Large intestine (tissue), 3 donors: Measurements from ENCODE around the gene KRTAP10-7. TPM values are rescaled to one million over a fixed set of nuclear protein-coding genes. Genes with fewer than 3 reads are reported as not detected.
"Not testable (repeated sequence)": the region's sequence is repeated elsewhere in the genome, so short reads cannot be mapped to it uniquely, and the experiment has no call there.

Source experiments
- DNase-seq, 2 donors: peaks; one replicate each; pipeline versions ENCODE4 v3.0.0 to v3.0.0-alpha.2; 2013
- H3K27ac ChIP-seq: one replicate; pipeline ENCODE4 v1.5.1; 2013; ENCODE audit warnings: low read length
- H3K27me3 ChIP-seq: 2 replicates; pipeline ENCODE4 v1.6.1; 2013; ENCODE audit warnings: low read length; ENCODE audit not compliant: control insufficient read depth, insufficient read depth
- H3K36me3 ChIP-seq: 2 replicates; pipeline ENCODE4 v1.6.1; 2013; ENCODE audit warnings: low read length; ENCODE audit not compliant: control insufficient read depth, insufficient read depth
- H3K4me1 ChIP-seq: one replicate; pipeline ENCODE4 v1.6.1; 2013; ENCODE audit warnings: low read length; ENCODE audit not compliant: control insufficient read depth, insufficient read depth
- H3K4me3 ChIP-seq: one replicate; pipeline ENCODE4 v1.5.1; 2013; ENCODE audit warnings: low read length
- H3K9me3 ChIP-seq: one replicate; pipeline ENCODE4 v1.6.1; 2013; ENCODE audit warnings: mild to moderate bottlenecking, low read depth, low read length, moderate library complexity; ENCODE audit not compliant: control insufficient read depth
- WGBS: methylation state at CpG from one replicate; pipeline ENCODE4 v1.1.5; 2013; ENCODE audit warnings: low lambda C conversion rate; ENCODE audit not compliant: insufficient coverage; 5-methylcytosine and 5-hydroxymethylcytosine counted together
- polyA plus RNA-seq: library from polyadenylated mRNA; unstranded; fragments of 120-200 nt; gene quantifications from one replicate; pipeline ENCODE4 v1.2.1, GENCODE V29; 2013

Gene KRTAP10-7
- polyA plus RNA-seq, 1 donor = not detected

DNA sequence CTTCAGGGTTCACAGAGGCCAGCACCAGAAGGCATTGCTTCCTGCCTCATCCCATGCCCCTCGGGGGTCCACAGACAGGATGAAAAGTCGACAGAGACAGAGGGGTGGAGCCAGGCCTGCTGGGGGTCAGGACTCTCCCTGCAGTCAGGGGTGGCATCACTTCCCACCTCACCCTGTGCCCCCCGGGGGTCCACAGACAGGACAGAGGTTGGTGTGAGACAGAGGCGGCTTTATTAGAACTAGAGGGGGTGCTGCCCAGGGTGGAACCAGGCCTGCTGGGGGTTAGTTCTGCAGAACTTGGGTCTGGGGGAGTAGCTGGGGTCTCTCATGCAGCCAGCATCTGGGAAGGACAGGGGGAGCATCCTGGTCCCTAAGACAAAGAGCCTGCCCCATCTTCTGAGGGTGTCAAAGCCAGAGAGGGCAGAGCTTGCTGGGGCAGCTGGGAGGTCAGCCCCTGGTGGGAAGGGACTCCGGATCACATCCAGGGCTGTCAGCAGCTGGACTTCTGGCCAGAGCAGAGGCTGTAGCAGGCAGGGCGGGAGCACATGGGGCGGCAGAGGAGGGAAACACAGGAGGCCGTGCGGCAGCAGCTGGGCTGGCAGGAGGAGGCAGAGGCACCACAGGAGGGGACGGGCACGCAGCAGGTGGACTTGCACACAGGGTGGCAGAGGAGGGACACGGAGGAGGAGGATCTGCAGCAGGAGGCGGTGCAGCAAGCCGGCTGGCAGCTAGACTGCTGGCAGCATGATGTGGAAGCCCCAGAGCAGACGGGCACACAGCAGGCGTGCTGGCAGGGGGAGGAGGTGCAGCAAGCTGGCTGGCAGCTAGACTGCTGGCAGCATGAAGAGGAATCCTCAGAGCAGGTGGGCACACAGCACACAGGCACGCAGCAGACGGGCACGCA lies 9.2 kb upstream of the KRTAP10-7 start:
- no CpG with 5 or more reads among the region's 19 CpGs for WGBS
- not testable (repeated sequence) for H3K9me3 ChIP-seq, H3K36me3 ChIP-seq, H3K27ac ChIP-seq, H3K27me3 ChIP-seq, DNase-seq, H3K4me3 ChIP-seq, H3K4me1 ChIP-seq

DNA sequence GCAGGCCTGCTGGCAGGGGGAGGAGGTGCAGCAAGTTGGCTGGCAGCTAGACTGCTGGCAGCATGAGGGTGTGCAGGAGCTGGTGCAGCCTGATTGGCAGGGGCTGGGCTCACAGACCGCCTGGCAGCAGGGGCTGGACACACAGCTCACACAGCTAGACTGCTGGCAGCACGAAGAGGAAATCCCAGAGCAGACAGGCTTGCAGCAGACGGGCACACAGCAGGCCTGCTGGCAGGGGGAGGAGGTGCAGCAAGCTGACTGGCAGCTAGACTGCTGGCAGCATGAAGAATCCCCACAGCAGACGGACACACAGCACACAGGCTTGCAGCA lies 8.6 kb upstream of the KRTAP10-7 start:
- H3K27ac ChIP-seq, H3K36me3 ChIP-seq, H3K4me1 ChIP-seq, H3K4me3 ChIP-seq, H3K27me3 ChIP-seq, H3K9me3 ChIP-seq, DNase-seq: not testable (repeated sequence)
- WGBS = no CpG with 5 or more reads among the region's 4 CpGs

- H3K4me1 ChIP-seq = no peaks in the 10 kb centered on the region
- H3K9me3 ChIP-seq = no peaks in the 10 kb centered on the region
- no peak within 1 kb of the TSS for H3K27ac ChIP-seq
- H3K4me3 ChIP-seq = no peak within 1 kb of the TSS
- DNase-seq = no peak
- no peaks in the 10 kb centered on the region for H3K36me3 ChIP-seq
- H3K27me3 ChIP-seq = peaks cover 3% of the 10 kb centered on the region
- no CpG with 5 or more reads among the region's 33 CpGs for whole genome bisulfite sequencing
These were observed 7.7 kb upstream of the KRTAP10-7 start, which contains the start of gene KRTAP10-6 for GRCh38 chr21:44592446-44593311. Gene KRTAP10-6, minus strand, starts transcription at chr21:44592505. Its CDS starts 21 bp downstream, at chr21:44592484.

GRCh38 chr21:44593598-44594405 lies 6.6 kb upstream of the KRTAP10-7 start:
- 63% methylated on average over 1 of the region's 20 CpGs for WGBS
- H3K36me3 ChIP-seq = no peaks in the 10 kb centered on the region
- no peaks in the 10 kb centered on the region for H3K4me1 ChIP-seq
- H3K9me3 ChIP-seq = peaks cover under 1% of the 10 kb centered on the region
- DNase-seq = no peak
- no peak overlapping the region for H3K27ac ChIP-seq
- H3K4me3 ChIP-seq = no peak overlapping the region
- peaks cover 3% of the 10 kb centered on the region for H3K27me3 ChIP-seq

- no peaks in the 10 kb centered on the region for H3K36me3 ChIP-seq
- 93% methylated on average over 3 of the region's 12 CpGs for WGBS
- DNase-seq = no peak
- no peak overlapping the region for H3K4me3 ChIP-seq
- H3K27ac ChIP-seq = no peak overlapping the region
- no peaks in the 10 kb centered on the region for H3K4me1 ChIP-seq
- peaks cover 3% of the 10 kb centered on the region for H3K27me3 ChIP-seq
- H3K9me3 ChIP-seq = peaks cover 3% of the 10 kb centered on the region
These were observed 5.9 kb upstream of the KRTAP10-7 start for GRCh38 chr21:44594406-44594916.

DNA sequence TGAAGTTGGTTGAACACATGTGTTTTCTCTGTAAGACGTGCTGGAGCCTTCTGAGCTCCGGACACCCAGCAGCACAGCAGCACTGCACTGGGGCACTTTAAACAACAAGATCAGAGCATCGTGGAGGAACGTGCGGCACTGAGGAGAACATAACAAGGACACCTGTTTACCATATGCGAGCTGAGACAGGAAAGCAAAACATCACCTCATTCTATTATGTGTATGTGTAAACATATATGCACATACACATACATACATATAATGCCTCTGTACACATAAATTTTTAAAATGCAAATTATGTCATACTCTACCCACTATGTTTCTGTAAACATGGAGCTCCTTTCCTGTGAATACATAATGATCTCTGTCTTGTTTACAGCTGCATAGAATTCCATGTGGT lies 4.9 kb upstream of the KRTAP10-7 start:
- no CpG with 5 or more reads among the region's 6 CpGs for WGBS
- no peak for DNase-seq

DNA sequence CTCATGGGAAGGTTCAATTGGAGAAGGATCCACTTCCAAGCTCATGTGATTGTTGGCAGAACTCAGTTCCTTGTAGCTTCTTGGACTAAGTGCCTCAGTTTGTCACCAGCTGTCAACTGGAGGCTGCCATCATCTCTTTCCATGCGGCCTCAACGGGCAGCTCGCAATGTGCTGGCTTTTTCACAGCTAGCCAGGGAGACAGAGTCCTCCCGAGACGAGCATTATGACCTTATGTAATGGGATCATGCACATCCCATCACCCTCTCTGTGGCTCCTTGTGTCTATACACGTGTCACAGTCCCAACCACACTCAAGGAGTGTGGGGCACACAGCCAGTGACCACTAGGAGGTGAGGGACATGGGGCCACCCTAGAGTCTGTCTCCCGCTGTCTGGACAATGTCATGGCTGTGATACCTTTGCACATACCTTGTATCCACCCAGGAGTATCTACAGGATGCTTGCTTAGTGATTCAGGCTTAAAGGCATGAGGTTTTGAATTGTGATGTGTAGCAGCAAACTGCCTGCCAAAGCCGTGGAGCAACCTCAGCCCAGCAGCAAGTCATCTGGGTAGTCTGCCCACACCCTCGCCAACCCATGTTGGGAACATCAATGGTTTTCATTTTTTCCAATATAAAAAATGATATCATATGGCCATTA lies 4.2 kb upstream of the KRTAP10-7 start:
- H3K27ac ChIP-seq = no peak overlapping the region
- H3K4me3 ChIP-seq = no peak overlapping the region
- no peaks in the 10 kb centered on the region for H3K36me3 ChIP-seq
- no peaks in the 10 kb centered on the region for H3K4me1 ChIP-seq
- peaks cover 3% of the 10 kb centered on the region for H3K9me3 ChIP-seq
- peaks cover 3% of the 10 kb centered on the region for H3K27me3 ChIP-seq
- WGBS = 80% methylated on average over 2 of the region's 9 CpGs
- no peak for DNase-seq

More for the DNA sequence above, 4.9 kb upstream of the KRTAP10-7 start:
- Histone ChIP-seq H3K4me1 (no peaks in the 10 kb centered on the region), H3K4me3 (no peak overlapping the region), H3K27ac (no peak overlapping the region), H3K36me3 (no peaks in the 10 kb centered on the region), H3K27me3 (peaks cover 3% of the 10 kb centered on the region), H3K9me3 (peaks cover 3% of the 10 kb centered on the region)

GRCh38 chr21:44598061-44598460 lies 2.3 kb upstream of the KRTAP10-7 start:
- Histone ChIP-seq H3K4me3 (no peak overlapping the region), H3K9me3 (peaks cover 3% of the 10 kb centered on the region), H3K36me3 (no peaks in the 10 kb centered on the region), H3K4me1 (no peaks in the 10 kb centered on the region), H3K27ac (no peak overlapping the region), H3K27me3 (peaks cover 3% of the 10 kb centered on the region)
- WGBS = no CpG with 5 or more reads among the region's 11 CpGs
- no peak for DNase-seq

- Histone ChIP-seq H3K4me3 (no peak overlapping the region), H3K36me3 (no peaks in the 10 kb centered on the region), H3K27me3 (peaks cover 3% of the 10 kb centered on the region), H3K9me3 (peaks cover 3% of the 10 kb centered on the region), H3K27ac (no peak overlapping the region), H3K4me1 (no peaks in the 10 kb centered on the region)
- 100% methylated on average over 1 of the region's 8 CpGs for WGBS
- DNase-seq = no peak
These were observed 950 bp upstream of the KRTAP10-7 start for GRCh38 chr21:44599264-44600029.
